GM12875 (cell line): ENCODE data around the gene PI4KA.

Source experiments
- H3K4me3 ChIP-seq: one replicate; pipeline ENCODE4 v1.5.1; 2011; ENCODE audit warnings: low read depth, low read length, control low read depth
- TF ChIP-seq, protein P1 (sequence below): IDR thresholded peaks from 2 replicates; pipeline ENCODE4 v1.5.1; 2011; ENCODE audit warnings: low read depth, mild to moderate bottlenecking, control low read depth, inconsistent platforms, low read length, moderate library complexity, borderline replicate concordance; ENCODE audit not compliant: insufficient read depth

The PI4KA gene

DNA sequence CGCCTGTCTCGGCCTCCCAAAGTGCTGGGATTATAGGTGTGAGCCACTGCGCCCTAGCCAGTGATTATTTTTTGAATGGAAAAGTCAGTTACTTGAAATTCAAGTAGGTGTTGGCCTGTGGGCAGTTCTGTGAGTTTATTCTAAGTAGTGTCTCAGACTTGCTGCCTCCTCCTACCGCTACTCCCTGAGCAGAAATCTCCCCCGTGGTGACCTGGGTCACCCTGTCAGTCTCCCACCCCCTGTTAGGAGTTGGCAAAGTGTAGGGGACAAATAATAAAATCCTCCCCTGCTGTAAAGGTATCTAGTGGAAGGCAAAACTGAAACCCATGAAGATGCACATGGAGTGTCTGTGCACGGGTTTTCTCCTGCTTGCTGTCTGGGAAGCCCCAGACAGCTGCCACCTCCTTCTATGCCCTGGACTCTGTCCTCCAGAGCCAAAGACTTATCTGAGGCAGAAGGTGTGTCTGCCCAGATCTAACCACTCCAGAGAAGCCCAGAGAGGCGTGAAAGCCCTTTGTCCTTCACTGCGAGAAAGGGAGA lies 26.5 kb upstream of the PI4KA start:
- H3K4me3 ChIP-seq: no peak overlapping the region
- TF ChIP-seq, protein P1, sequence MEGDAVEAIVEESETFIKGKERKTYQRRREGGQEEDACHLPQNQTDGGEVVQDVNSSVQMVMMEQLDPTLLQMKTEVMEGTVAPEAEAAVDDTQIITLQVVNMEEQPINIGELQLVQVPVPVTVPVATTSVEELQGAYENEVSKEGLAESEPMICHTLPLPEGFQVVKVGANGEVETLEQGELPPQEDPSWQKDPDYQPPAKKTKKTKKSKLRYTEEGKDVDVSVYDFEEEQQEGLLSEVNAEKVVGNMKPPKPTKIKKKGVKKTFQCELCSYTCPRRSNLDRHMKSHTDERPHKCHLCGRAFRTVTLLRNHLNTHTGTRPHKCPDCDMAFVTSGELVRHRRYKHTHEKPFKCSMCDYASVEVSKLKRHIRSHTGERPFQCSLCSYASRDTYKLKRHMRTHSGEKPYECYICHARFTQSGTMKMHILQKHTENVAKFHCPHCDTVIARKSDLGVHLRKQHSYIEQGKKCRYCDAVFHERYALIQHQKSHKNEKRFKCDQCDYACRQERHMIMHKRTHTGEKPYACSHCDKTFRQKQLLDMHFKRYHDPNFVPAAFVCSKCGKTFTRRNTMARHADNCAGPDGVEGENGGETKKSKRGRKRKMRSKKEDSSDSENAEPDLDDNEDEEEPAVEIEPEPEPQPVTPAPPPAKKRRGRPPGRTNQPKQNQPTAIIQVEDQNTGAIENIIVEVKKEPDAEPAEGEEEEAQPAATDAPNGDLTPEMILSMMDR: no peak

DNA sequence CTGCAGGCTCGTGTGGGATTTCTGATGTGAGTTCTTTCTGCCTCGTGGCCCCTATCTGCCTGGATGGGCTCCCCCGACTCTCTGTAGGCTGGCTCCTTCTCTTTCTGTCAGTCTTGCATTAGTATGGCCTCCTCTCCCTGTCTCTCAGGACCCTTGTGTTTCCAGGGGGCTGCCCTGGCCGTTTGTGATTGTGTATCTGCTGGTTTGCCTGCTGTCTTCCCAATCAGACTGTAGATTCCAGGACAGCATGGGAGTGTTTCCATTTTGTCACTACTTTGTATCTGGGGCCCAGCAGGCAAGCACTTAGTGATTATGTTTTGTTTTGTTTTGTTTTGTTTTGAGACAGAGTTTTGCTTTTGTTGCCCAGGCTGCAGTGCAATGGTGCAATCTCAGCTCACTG lies 25.8 kb upstream of the PI4KA start:
- H3K4me3 ChIP-seq: no peak overlapping the region
- TF ChIP-seq, protein P1: no peak

DNA sequence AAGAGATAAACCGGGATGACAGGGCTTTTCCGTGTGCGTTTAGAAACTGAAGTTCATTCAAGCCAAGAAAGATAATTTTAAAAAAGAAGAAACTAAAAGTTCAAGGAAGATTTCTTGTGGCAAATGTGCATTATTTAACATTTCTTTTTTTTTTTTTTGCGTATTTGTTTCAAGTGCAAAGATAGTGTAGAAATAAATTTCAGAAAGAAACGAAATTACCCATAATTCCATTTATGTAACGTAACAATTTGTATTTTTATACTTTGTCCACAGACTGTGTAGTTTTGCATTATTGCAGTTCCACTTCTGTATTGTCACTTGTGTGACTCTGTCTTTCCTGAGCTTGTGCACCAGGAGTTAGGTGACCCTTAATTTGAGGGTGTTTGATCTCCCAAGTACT lies 24.2 kb upstream of the PI4KA start:
- H3K4me3 ChIP-seq: no peak overlapping the region
- TF ChIP-seq, protein P1: no peak

DNA sequence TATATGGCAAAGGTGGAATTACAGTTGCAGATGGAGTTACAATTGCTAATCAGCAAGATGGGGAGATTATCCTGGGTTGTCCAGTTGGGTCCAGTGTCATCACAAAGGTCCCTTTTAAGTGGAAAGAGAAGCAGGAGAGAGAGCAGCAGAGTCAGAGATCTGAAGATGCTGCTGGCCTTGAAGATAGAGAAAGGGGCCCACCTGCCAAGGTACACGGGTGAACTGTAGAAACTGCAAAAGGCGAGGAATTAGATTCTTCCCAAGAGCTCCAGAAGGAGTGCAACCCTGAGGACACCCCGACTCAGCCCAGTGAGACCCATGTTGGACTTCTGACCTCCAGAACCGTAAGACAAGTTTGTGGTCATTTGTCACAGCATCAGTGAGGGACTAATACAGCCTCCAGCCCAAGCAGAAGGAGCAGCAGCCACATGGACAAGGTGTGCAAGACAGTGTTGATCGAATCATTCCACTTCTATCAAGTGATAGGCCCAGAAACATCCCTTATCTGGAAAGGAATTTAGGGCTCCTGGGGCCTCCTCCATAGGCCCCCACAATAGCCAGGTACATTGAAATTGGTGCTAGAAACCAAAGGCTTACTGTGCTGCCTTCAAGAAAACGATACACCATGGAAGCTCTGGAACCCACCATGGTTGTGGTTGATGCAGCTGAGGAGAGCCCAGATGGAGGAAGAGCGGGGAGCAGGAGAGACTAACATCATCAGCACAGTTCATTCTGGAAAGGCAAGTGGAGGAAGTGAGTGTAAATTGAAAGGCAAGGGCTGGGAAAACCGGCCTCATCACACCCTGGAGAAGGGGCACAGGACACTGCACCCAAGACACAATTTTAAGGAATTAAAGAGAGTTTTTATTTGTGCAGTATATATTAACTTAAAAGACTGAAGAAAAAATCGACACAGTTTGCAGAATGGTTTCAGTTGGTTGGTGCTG lies 23.5 kb upstream of the PI4KA start:
- H3K4me3 ChIP-seq: no peak overlapping the region
- TF ChIP-seq, protein P1: no peak

DNA sequence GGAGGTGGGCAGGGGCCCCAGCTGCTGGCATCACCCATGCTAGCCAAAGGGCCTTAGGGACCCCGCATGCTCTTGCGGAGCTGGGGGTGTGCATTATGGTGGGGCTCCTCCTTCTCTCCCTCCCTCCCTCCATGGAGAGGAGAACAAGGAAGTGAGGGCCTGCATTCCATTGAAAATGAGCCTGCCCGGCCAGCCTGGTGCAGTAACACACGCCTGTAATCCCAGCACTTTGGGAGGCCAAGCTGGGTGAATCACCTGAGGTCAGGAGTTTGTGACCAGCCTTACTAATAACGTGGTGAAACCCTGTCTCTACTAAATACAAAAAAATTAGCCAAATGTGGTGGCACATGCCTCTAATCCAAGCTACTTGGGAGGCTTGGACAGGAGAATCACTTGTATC lies 22.6 kb upstream of the PI4KA start:
- no peak overlapping the region for H3K4me3 ChIP-seq
- TF ChIP-seq, protein P1: no peak

DNA sequence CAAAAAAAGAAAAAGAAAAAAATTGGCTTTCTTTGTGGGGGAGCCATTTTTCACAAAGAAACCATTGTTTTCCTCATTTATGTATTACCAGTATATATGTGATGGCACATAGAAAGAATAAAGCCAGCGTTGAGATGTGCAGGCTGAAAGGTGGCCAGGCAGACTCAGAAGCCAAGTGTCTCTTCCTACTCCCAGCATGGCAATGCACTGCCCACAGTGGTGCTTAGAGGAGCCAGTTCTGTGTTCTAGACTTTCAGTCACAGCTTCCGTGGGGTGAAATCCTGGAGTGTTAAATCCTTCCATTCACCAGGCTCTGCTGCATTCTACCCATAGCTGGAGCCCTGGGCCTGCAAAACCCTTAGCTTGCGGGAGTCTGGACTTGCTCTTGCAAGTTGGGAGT lies 19.1 kb upstream of the PI4KA start:
- no peak overlapping the region for H3K4me3 ChIP-seq
- TF ChIP-seq, protein P1: no peak

DNA sequence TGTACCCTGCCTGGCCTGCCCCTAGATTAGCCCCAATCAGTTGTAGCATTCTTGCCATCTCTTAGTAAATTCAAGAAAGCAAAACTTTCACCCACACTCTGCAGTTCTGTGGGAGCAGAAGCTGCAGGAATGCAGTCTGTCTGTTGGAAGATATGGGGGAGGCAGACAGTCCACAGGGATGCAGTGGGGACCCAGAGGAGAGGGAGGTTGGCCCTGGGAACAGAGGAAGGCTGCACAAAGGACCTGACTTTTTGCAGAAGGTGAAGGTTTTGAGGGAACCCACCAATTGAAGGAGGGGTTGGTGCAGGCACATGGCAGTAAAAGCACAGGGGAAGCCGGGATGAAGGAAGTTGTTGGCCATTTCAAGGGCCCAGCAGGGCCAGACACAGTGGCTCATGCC lies 16.7 kb upstream of the PI4KA start:
- no peak overlapping the region for H3K4me3 ChIP-seq
- TF ChIP-seq, protein P1: no peak
